ENCODE measurements around the gene IFIT5. TPM values are rescaled to one million over a fixed set of nuclear protein-coding genes. Genes with fewer than 3 reads are reported as not detected.
"Not testable (repeated sequence)": the region's sequence is repeated elsewhere in the genome, so short reads cannot be mapped to it uniquely, and the experiment has no call there.

Gene IFIT5
- total RNA-seq, 1 experiment from 2014 or later, result 38.5 TPM

GRCh38 chr10:89392974-89393373 is 21.4 kb upstream of the IFIT5 start:
- peak; percentile 31 for DNase-seq (ENCODE audit: low spot score)

DNA sequence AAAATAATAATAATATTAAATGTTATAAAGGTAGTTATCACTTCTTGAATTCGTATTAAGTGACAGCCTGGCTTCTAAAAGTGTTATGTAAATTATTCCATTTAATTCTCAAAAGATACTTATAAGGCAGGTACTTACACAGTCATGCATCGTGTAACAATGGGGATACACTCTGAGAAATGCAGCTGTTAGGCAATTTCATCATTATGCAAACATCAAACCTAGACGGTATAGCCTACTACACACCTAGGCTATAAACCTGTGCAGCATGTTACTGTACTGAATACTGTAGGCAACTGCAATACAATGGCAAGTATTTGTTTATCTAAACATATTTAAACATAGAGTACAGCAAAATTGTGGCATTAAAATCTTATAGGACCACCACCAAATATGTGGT is 20.5 kb upstream of the IFIT5 start:
- no peak for DNase-seq (ENCODE audit: low spot score)

- DNase-seq (ENCODE audit: low spot score), result no peak
These were observed 19.2 kb upstream of the IFIT5 start for GRCh38 chr10:89395141-89395540.

DNA sequence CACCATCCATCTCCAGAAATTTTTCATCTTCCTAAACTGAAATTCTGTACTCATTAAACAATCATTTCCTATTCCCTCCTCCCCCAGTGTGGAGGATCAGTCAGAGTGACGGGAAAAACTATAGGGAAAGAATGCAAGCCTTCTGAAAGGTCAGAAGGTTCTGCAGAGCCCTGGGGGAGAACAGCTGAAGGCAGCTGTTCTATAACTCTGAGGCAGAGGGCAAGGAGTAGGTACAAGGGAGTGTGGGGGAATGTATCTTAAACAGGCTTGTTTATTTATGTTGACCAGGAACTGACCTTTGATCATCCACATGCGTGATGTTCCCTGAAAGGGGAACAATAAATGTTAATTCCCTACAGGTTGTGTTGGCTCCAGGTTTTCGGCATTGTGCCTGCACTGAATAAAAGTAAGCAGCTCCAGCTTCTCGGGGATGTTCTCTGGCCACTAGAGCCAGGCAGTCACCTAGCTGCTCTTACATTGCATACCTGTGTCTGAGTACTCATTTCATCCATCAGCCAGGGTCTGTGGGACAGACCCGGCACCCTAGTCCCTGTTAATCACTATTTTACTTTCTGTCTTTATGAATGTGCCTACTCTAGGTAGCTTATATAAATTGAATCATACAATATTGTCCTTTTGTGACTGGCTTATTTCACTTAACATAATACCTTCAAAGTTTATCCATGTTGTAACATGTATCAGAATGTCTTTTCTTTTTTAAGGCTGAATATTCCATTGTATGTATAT is 16.2 kb upstream of the IFIT5 start:
- DNase-seq (ENCODE audit: low spot score), result no peak

- DNase-seq (ENCODE audit: low spot score), result no peak
These were observed 14.4 kb upstream of the IFIT5 start for GRCh38 chr10:89399956-89400355.

- no peak for DNase-seq (ENCODE audit: low spot score)
These were observed 11.3 kb upstream of the IFIT5 start for GRCh38 chr10:89403043-89403442.

- DNase-seq (ENCODE audit: low spot score), result no peak
These were observed 10.0 kb upstream of the IFIT5 start for GRCh38 chr10:89404104-89405047.

DNA sequence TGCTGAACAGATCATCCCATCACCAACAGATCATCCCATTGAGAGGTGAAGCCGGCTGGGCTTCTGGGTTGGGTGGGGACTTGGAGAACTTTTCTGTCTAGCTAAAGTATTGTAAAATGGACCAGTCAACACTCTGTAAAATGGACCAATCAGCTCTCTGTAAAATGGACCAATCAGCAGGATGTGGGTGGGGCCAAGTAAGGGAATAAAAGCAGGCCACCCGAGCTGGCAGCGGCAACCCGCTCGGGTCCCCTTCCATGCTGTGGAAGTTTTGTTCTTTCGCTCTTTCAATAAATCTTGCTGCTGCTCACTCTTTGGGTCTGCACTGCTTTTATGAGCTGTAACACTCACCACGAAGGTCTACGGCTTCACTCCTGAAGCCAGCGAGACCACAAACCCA is 8.2 kb upstream of the IFIT5 start:
- not testable (repeated sequence) for DNase-seq (ENCODE audit: low spot score)

- DNase-seq (ENCODE audit: low spot score), result not testable (repeated sequence)
These were observed 6.6 kb upstream of the IFIT5 start for GRCh38 chr10:89407792-89408191.

GRCh38 chr10:89409282-89409681 is 5.1 kb upstream of the IFIT5 start:
- DNase-seq (ENCODE audit: low spot score), result not testable (repeated sequence)

- DNase-seq (ENCODE audit: low spot score), result not testable (repeated sequence)
These were observed 3.8 kb upstream of the IFIT5 start for GRCh38 chr10:89410551-89410950.

GRCh38 chr10:89411135-89411534 is 3.2 kb upstream of the IFIT5 start:
- DNase-seq (ENCODE audit: low spot score), result not testable (repeated sequence)

DNA sequence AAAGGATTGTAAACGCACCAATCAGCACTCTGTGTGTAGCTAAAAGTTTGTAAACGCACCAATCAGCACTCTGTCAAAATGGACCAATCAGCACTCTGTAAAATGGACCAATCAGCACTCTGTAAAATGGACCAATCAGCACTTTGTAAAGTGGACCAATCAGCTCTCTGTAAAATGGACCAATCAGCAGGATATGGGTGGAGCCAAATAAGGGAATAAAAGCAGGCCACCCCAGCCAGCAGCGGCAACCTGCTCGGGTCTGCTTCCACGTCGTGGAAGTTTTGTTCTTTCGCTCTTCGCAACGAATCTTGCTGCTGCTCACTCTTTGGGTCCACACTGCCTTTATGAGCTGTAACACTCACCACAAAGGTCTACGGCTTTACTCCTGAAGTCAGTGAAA is 2.1 kb upstream of the IFIT5 start:
- not testable (repeated sequence) for DNase-seq (ENCODE audit: low spot score)

DNA sequence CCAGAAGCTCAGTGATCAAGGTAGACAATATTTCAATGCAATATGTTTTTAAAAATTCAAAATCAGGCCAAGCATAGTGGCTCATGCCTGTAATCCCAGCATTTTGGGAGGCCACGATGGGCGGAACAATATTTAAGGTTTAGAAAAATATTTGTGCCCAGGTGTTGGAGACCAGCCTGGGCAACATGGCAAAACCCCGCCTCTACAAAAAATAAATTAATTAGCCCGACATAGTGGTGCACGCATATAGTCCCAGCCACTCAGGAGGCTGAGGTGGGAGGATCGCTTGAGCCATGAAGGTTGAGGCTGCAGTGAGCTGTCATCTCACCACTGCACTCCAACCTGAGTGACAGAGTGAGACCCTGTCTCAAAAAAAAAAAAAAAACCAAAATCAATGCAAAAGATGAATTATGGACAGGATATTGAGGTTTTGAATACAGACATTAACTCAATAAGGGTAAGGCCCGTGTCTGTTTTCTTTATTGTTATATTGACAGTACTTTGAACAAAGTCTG is 913 bp upstream of the IFIT5 start:
- no peak for DNase-seq (ENCODE audit: low spot score)

DNA sequence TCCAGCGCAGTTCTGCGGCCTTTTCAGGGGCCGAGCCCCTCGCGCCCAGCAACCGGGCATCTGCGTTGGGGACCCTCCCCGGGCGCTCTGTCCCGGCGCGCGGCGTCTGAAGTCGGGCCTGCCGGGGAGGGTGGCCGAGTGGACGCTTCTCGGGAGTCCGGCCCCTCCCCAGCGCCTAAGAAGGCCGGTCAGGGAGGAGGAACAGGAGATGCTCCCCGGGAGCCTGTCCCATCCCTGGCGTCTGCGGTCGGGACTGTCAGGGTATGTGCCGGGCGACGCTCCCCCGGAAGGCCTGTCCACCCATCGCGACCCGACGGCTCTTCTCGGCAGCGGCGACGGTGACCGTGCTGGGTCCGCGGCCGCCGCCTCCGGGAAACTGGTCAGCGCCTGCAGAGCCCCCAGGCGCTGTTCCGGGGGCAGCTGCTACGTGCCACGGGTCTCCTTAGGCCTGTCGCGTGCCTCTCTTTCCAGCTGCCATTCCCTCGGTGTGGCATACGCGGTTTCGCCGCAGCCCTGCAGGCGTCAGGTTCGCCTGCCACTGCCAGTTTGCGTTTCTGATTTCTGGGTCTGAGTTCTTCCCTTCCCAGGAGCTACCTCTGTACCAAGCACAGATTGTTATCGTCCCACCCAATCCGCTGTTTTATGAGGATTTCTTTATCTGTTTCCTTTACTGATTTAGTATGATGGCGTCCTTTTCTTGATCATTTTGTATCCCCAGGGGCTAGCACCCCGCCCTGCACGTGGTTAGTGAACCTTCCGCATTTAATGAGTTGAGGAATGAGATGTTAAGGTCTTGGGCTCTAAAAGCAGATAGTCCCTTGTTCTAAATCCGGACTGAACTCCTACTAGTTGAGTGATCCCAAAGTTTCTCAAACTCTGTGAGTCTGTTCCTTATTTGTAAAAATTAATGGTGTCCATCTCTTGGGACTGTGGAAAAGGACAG is 782 bp downstream of the IFIT5 start:
- DNase-seq (ENCODE audit: low spot score), result peak; percentile 43

- no peak for DNase-seq (ENCODE audit: low spot score)
These were observed 2.1 kb downstream of the IFIT5 start for GRCh38 chr10:89416465-89416864.

- DNase-seq (ENCODE audit: low spot score), result no peak
These were observed 5.2 kb downstream of the IFIT5 start for GRCh38 chr10:89419548-89419947.

GRCh38 chr10:89421018-89421476 is 6.7 kb downstream of the IFIT5 start:
- no peak for DNase-seq (ENCODE audit: low spot score)

DNA sequence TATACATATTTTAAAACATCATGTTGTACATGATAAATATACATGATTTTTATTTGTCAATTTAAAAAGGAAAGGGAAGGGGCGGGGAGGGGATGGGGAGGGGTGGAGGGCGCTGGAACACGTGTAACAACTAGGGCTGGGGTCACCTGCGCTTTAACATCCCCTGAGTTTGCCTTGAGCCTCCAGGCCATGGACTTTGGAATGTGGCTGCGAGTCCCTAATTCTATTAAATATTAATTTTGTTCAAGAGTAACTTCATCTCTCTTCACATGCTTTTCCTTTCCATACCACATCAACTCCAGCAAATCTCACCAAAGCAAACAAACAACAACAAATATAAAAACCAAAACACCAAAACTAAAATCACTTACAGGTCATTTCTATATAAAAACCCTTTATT is 10.6 kb downstream of the IFIT5 start:
- no peak for DNase-seq (ENCODE audit: low spot score)

DNA sequence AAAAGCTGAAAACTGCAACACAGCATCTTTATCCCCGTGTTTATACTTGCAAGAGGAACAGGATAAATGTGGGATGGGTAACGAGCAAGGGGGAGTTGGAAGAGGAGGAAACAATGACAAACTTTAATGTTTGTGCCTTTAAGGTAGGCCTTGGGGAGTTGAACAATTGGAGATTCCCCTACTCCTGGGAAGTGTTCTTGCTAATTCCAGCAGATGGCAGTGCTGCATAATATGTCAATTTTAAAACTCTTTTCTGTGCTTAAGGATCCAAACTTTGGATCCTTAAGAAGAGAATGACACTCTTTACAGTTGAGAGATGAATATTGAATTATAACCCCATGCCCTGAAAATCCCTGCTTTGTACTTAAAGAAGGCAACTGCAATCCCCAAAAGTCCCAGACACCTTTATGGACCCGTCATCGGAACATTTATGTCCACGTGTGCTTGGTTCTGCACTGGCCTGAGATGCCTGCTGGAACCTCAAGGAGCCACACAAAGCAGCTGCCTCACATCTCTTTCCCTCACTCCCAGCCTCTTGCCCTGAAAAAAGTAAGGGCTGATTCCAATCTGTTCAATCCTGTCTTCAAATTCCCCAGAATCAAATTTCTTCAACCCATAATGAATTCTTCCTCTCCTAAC is 12.0 kb downstream of the IFIT5 start:
- DNase-seq (ENCODE audit: low spot score), result peak; percentile 59

DNA sequence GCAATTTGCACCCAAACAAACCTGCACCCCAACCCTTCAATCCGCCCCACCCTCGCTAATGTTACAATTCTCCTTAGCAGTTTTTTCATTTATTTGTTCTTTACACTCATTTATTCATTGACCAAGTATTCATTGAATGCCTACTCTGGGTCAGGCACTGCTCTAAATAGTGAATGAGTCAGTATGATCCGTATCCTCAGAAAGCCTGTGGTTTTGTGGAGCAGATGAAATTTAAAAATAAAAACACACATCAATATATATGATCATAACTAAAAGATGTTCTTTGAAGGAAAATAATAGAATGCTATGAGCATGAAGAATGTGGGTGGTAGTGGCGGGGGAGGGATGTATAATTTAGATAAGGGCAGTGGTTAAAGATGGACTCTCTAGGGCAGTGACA is 13.3 kb downstream of the IFIT5 start:
- DNase-seq (ENCODE audit: low spot score), result peak; percentile 49

All from A172 (cell line).